Natural killer cell (primary cell): ENCODE data around the gene UNC119. TPM values are rescaled to one million over a fixed set of nuclear protein-coding genes. Genes with fewer than 3 reads are reported as not detected.

Experiments used
- ATAC-seq, 3 donors: fragments of 150-1000 bp in 2 of 3; fragments of 200-7000 bp in 1 of 3; cut with Tn5 transposase; 1 replicate in 1 of 3; 2 replicates in 2 of 3; pipeline ENCODE4 v1.10.0; 2021; ENCODE audit warnings: mild to moderate bottlenecking in 2 of 3, moderate library complexity in 2 of 3
- DNase-seq, 2 donors: peaks; one replicate each; pipeline versions ENCODE4 v3.0.0 to v3.0.0-alpha.2; 2013 to 2021; ENCODE audit warnings: mixed read lengths in 1 of 2
- H3K27ac ChIP-seq: one replicate; pipeline ENCODE4 v1.5.1; 2013; ENCODE audit warnings: mild to moderate bottlenecking, low read length
- H3K27me3 ChIP-seq: one replicate; pipeline ENCODE4 v1.6.1; 2013; ENCODE audit warnings: low read length; ENCODE audit not compliant: control insufficient read depth, insufficient read depth
- H3K36me3 ChIP-seq: one replicate; pipeline ENCODE4 v1.6.1; 2013; ENCODE audit warnings: low read length; ENCODE audit not compliant: control insufficient read depth, insufficient read depth
- H3K4me1 ChIP-seq: one replicate; pipeline ENCODE4 v1.6.1; 2013; ENCODE audit warnings: low read length; ENCODE audit not compliant: control insufficient read depth, insufficient read depth
- H3K4me3 ChIP-seq: one replicate; pipeline ENCODE4 v1.5.1; 2013; ENCODE audit warnings: low read length
- H3K9me3 ChIP-seq: one replicate; pipeline ENCODE4 v1.6.1; 2013; ENCODE audit warnings: low read length; ENCODE audit not compliant: control insufficient read depth, insufficient read depth
- H3K27ac Mint-ChIP-seq, 2 donors: one replicate each; pipeline ENCODE4 v1.8.0; 2022; ENCODE audit warnings: mild to moderate bottlenecking in 2 of 2, mixed read lengths in 2 of 2, moderate library complexity in 1 of 2
- H3K27me3 Mint-ChIP-seq, 2 donors: one replicate each; pipeline ENCODE4 v1.8.0; 2022; ENCODE audit warnings: low read depth in 2 of 2, mixed read lengths in 2 of 2
- H3K36me3 Mint-ChIP-seq: one replicate; pipeline ENCODE4 v1.8.0; 2022; ENCODE audit warnings: mixed read lengths
- H3K4me1 Mint-ChIP-seq, 2 donors: one replicate each; pipeline ENCODE4 v1.8.0; 2022; ENCODE audit warnings: mixed read lengths in 2 of 2
- H3K4me3 Mint-ChIP-seq: one replicate; pipeline ENCODE4 v1.8.0; 2022; ENCODE audit warnings: mild to moderate bottlenecking, moderate library complexity, mixed read lengths
- H3K9me3 Mint-ChIP-seq, 2 donors: one replicate each; pipeline ENCODE4 v1.8.0; 2022; ENCODE audit warnings: mixed read lengths in 2 of 2
- CTCF ChIP-seq: fragments of 200-600 bp; IDR thresholded peaks from one replicate; pipeline ENCODE4 v1.8.0; 2022; ENCODE audit warnings: antibody characterized with exemption
- WGBS: methylation state at CpG from one replicate; pipeline ENCODE4 v1.1.7; 2013; ENCODE audit warnings: missing lambda C conversion rate; ENCODE audit not compliant: insufficient coverage; 5-methylcytosine and 5-hydroxymethylcytosine counted together
- intact Hi-C: fragments of 100-400 bp; cut with micrococcal nuclease; formaldehyde crosslinking; loops from one replicate; pipeline ENCODE4 v1.14.2; 2022
- total RNA-seq, 4 donors: library from RNA; stranded (reverse); fragments of 120-200 nt in 1 of 4; gene quantifications; one replicate each; pipeline versions ENCODE4 v1.2.3 to v1.2.4, GENCODE V29; 2013 to 2022

UNC119 gene
- total RNA-seq, 3 donors from 2014 or later (not counting 1 experiment from before 2014, with no cell fraction given), result 79.1 to 106 (median 79.3) TPM

- Mint-ChIP-seq H3K4me3 (no peak overlapping the region), H3K27me3 (peaks cover 0 to 13% of the 10 kb centered on the region in 2 donors), H3K9me3 (no peaks in the 10 kb centered on the region), H3K4me1 (no peaks in the 10 kb centered on the region), H3K27ac (no peak overlapping the region), H3K36me3 (no peaks in the 10 kb centered on the region)
- intact Hi-C loops, result no loop called here
- H3K4me1 ChIP-seq, result no peaks in the 10 kb centered on the region
- H3K27me3 ChIP-seq, result peaks cover 3% of the 10 kb centered on the region
- no peak for TF ChIP-seq CTCF
- no peaks in the 10 kb centered on the region for H3K36me3 ChIP-seq
- ATAC-seq (no peak), DNase-seq (no peak)
- no peak overlapping the region for H3K4me3 ChIP-seq
- H3K27ac ChIP-seq, result no peak overlapping the region
- WGBS, result 91% methylated on average over 3 of the region's 3 CpGs
- H3K9me3 ChIP-seq, result no peaks in the 10 kb centered on the region
Observed at GRCh38 chr17:28511858-28512461, 40.5 kb downstream of the UNC119 start.

- intact Hi-C loops, result no loop called here
- Histone ChIP-seq H3K9me3 (no peaks in the 10 kb centered on the region), H3K4me3 (no peak overlapping the region), H3K27me3 (peaks cover 3% of the 10 kb centered on the region), H3K36me3 (no peaks in the 10 kb centered on the region), H3K27ac (no peak overlapping the region), H3K4me1 (no peaks in the 10 kb centered on the region)
- 64% methylated on average over 7 of the region's 7 CpGs for WGBS
- H3K27ac Mint-ChIP-seq, result no peak overlapping the region
- no peak overlapping the region for H3K4me3 Mint-ChIP-seq
- DNase-seq (no peak), ATAC-seq (no peak)
- peaks cover 0 to 20% of the 10 kb centered on the region in 2 donors for H3K27me3 Mint-ChIP-seq
- no peaks in the 10 kb centered on the region for H3K36me3 Mint-ChIP-seq
- no peaks in the 10 kb centered on the region for H3K9me3 Mint-ChIP-seq
- TF ChIP-seq CTCF, result no peak
- no peaks in the 10 kb centered on the region for H3K4me1 Mint-ChIP-seq
Observed at GRCh38 chr17:28509789-28510188, 42.6 kb downstream of the UNC119 start.

GRCh38 chr17:28508211-28508724 is 44.2 kb downstream of the UNC119 start:
- TF ChIP-seq CTCF, result no peak
- Mint-ChIP-seq H3K36me3 (no peaks in the 10 kb centered on the region), H3K27ac (no peak overlapping the region), H3K9me3 (no peaks in the 10 kb centered on the region), H3K27me3 (peaks cover 8 to 21% of the 10 kb centered on the region in 2 donors), H3K4me1 (no peaks in the 10 kb centered on the region), H3K4me3 (no peak overlapping the region)
- DNase-seq (no peak), ATAC-seq (no peak)
- Histone ChIP-seq H3K36me3 (no peaks in the 10 kb centered on the region), H3K4me3 (no peak overlapping the region), H3K27ac (no peak overlapping the region), H3K4me1 (no peaks in the 10 kb centered on the region), H3K27me3 (no peaks in the 10 kb centered on the region), H3K9me3 (no peaks in the 10 kb centered on the region)
- WGBS, result 88% methylated on average over 11 of the region's 11 CpGs
- intact Hi-C loops, result no loop called here
